T-helper 17 cell (primary cell): ENCODE results near the gene ABCD3. TPM values are rescaled to one million over a fixed set of nuclear protein-coding genes. Genes with fewer than 3 reads are reported as not detected.

ENCODE experiments used
- ATAC-seq: fragments of 150-1000 bp; cut with Tn5 transposase; 2 replicates; pipeline ENCODE4 v1.10.0; 2021; ENCODE audit warnings: mild to moderate bottlenecking, moderate library complexity
- DNase-seq, 3 donors: peaks; one replicate each; pipeline versions ENCODE4 v3.0.0 to v3.0.0-alpha.2; 2020 to 2021
- H3K9me3 ChIP-seq: one replicate; pipeline ENCODE4 v1.7.0; 2013; ENCODE audit warnings: low read length, mild to moderate bottlenecking; ENCODE audit not compliant: control insufficient read depth, poor library complexity, severe bottlenecking
- H3K27ac Mint-ChIP-seq: one replicate; pipeline ENCODE4 v1.8.0; 2022; ENCODE audit warnings: mild to moderate bottlenecking, moderate library complexity, mixed read lengths
- H3K27me3 Mint-ChIP-seq: one replicate; pipeline ENCODE4 v1.8.0; 2022; ENCODE audit warnings: mixed read lengths
- H3K36me3 Mint-ChIP-seq: one replicate; pipeline ENCODE4 v1.8.0; 2022; ENCODE audit warnings: low read depth, mixed read lengths
- H3K4me1 Mint-ChIP-seq: one replicate; pipeline ENCODE4 v1.8.0; 2022; ENCODE audit warnings: mild to moderate bottlenecking, mixed read lengths
- H3K4me3 Mint-ChIP-seq: one replicate; pipeline ENCODE4 v1.8.0; 2022; ENCODE audit warnings: mild to moderate bottlenecking, moderate library complexity, mixed read lengths
- total RNA-seq, 4 donors: library from RNA in 2 of 4; stranded (reverse) in 2 of 4; gene quantifications; one replicate each; pipeline ENCODE4 v1.2.3 and lab custom pipeline; 2022 to 2026

ABCD3 gene
- total RNA-seq, 2 donors from 2014 or later, result 17.1 to 18.1 TPM

- Mint-ChIP-seq H3K36me3 (peaks cover 18% of the 10 kb centered on the region), H3K27me3 (no peaks in the 10 kb centered on the region), H3K4me1 (peaks cover 6% of the 10 kb centered on the region), H3K4me3 (no peak overlapping the region), H3K27ac (no peak overlapping the region)
- H3K9me3 ChIP-seq, result no peaks in the 10 kb centered on the region
- DNase-seq (no peak), ATAC-seq (no peak)
These were observed 78.0 kb downstream of the ABCD3 start for GRCh38 chr1:94496076-94496755.

GRCh38 chr1:94501426-94501825 lies 83.2 kb downstream of the ABCD3 start:
- H3K27ac Mint-ChIP-seq, result no peak overlapping the region
- H3K4me3 Mint-ChIP-seq, result no peak overlapping the region
- ATAC-seq (no peak), DNase-seq (no peak)
- H3K36me3 Mint-ChIP-seq, result peaks cover 29% of the 10 kb centered on the region
- peaks cover 6% of the 10 kb centered on the region for H3K4me1 Mint-ChIP-seq
- H3K27me3 Mint-ChIP-seq, result no peaks in the 10 kb centered on the region
- no peaks in the 10 kb centered on the region for H3K9me3 ChIP-seq

- DNase-seq (no peak), ATAC-seq (no peak)
- H3K9me3 ChIP-seq, result no peaks in the 10 kb centered on the region
- H3K27me3 Mint-ChIP-seq, result no peaks in the 10 kb centered on the region
- peaks cover 6% of the 10 kb centered on the region for H3K4me1 Mint-ChIP-seq
- H3K4me3 Mint-ChIP-seq, result no peak overlapping the region
- peaks cover 29% of the 10 kb centered on the region for H3K36me3 Mint-ChIP-seq
- no peak overlapping the region for H3K27ac Mint-ChIP-seq
These were observed 83.7 kb downstream of the ABCD3 start for GRCh38 chr1:94501935-94502334.

- DNase-seq, result no peak
- no peak overlapping the region for H3K4me3 Mint-ChIP-seq
- peaks cover 6% of the 10 kb centered on the region for H3K4me1 Mint-ChIP-seq
- no peak for ATAC-seq
- H3K9me3 ChIP-seq, result no peaks in the 10 kb centered on the region
- H3K27me3 Mint-ChIP-seq, result no peaks in the 10 kb centered on the region
- H3K27ac Mint-ChIP-seq, result no peak overlapping the region
- H3K36me3 Mint-ChIP-seq, result peaks cover 29% of the 10 kb centered on the region
These were observed 85.0 kb downstream of the ABCD3 start for GRCh38 chr1:94503153-94503552.

GRCh38 chr1:94504601-94505000 lies 86.4 kb downstream of the ABCD3 start:
- H3K27me3 Mint-ChIP-seq, result no peaks in the 10 kb centered on the region
- no peaks in the 10 kb centered on the region for H3K9me3 ChIP-seq
- H3K4me1 Mint-ChIP-seq, result peaks cover 6% of the 10 kb centered on the region
- ATAC-seq (no peak), DNase-seq (no peak)
- H3K27ac Mint-ChIP-seq, result no peak overlapping the region
- peaks cover 24% of the 10 kb centered on the region for H3K36me3 Mint-ChIP-seq
- no peak overlapping the region for H3K4me3 Mint-ChIP-seq

GRCh38 chr1:94512816-94513215 lies 94.6 kb downstream of the ABCD3 start:
- no peak overlapping the region for H3K4me3 Mint-ChIP-seq
- H3K4me1 Mint-ChIP-seq, result no peaks in the 10 kb centered on the region
- H3K27me3 Mint-ChIP-seq, result no peaks in the 10 kb centered on the region
- H3K27ac Mint-ChIP-seq, result no peak overlapping the region
- peaks cover 2% of the 10 kb centered on the region for H3K36me3 Mint-ChIP-seq
- DNase-seq, result no peak
- no peaks in the 10 kb centered on the region for H3K9me3 ChIP-seq
- ATAC-seq, result no peak

GRCh38 chr1:94514095-94514727 lies 96.0 kb downstream of the ABCD3 start:
- ATAC-seq (no peak), DNase-seq (no peak)
- H3K27me3 Mint-ChIP-seq, result no peaks in the 10 kb centered on the region
- H3K27ac Mint-ChIP-seq, result no peak overlapping the region
- no peaks in the 10 kb centered on the region for H3K9me3 ChIP-seq
- H3K4me3 Mint-ChIP-seq, result no peak overlapping the region
- H3K4me1 Mint-ChIP-seq, result no peaks in the 10 kb centered on the region
- peaks cover 2% of the 10 kb centered on the region for H3K36me3 Mint-ChIP-seq

GRCh38 chr1:94515296-94515947 lies 97.2 kb downstream of the ABCD3 start:
- no peaks in the 10 kb centered on the region for H3K4me1 Mint-ChIP-seq
- ATAC-seq (no peak), DNase-seq (no peak)
- peaks cover 2% of the 10 kb centered on the region for H3K36me3 Mint-ChIP-seq
- no peak overlapping the region for H3K4me3 Mint-ChIP-seq
- no peaks in the 10 kb centered on the region for H3K9me3 ChIP-seq
- H3K27me3 Mint-ChIP-seq, result no peaks in the 10 kb centered on the region
- no peak overlapping the region for H3K27ac Mint-ChIP-seq

- H3K27me3 Mint-ChIP-seq, result no peaks in the 10 kb centered on the region
- H3K27ac Mint-ChIP-seq, result no peak overlapping the region
These were observed 101.2 kb downstream of the ABCD3 start for GRCh38 chr1:94519351-94519750.

GRCh38 chr1:94522304-94522703 lies 104.1 kb downstream of the ABCD3 start:
- Mint-ChIP-seq H3K27ac (no peak overlapping the region), H3K4me3 (no peak overlapping the region), H3K36me3 (no peaks in the 10 kb centered on the region), H3K27me3 (no peaks in the 10 kb centered on the region), H3K4me1 (no peaks in the 10 kb centered on the region)
- ATAC-seq, result no peak
- H3K9me3 ChIP-seq, result no peaks in the 10 kb centered on the region
- DNase-seq, result no peak

More at GRCh38 chr1:94519351-94519750, 101.2 kb downstream of the ABCD3 start:
- H3K36me3 Mint-ChIP-seq, result peaks cover 2% of the 10 kb centered on the region
- ATAC-seq, result no peak
- no peaks in the 10 kb centered on the region for H3K4me1 Mint-ChIP-seq
- no peaks in the 10 kb centered on the region for H3K9me3 ChIP-seq
- H3K4me3 Mint-ChIP-seq, result no peak overlapping the region
- DNase-seq, result no peak

- no peak overlapping the region for H3K4me3 Mint-ChIP-seq
- no peaks in the 10 kb centered on the region for H3K36me3 Mint-ChIP-seq
- H3K27ac Mint-ChIP-seq, result no peak overlapping the region
- ATAC-seq (no peak), DNase-seq (no peak)
- no peaks in the 10 kb centered on the region for H3K4me1 Mint-ChIP-seq
- H3K9me3 ChIP-seq, result no peaks in the 10 kb centered on the region
- no peaks in the 10 kb centered on the region for H3K27me3 Mint-ChIP-seq
These were observed 106.3 kb downstream of the ABCD3 start for GRCh38 chr1:94524531-94524930.

GRCh38 chr1:94526152-94526980 lies 108.2 kb downstream of the ABCD3 start:
- DNase-seq (no peak), ATAC-seq (no peak)
- Mint-ChIP-seq H3K27me3 (no peaks in the 10 kb centered on the region), H3K4me3 (no peak overlapping the region), H3K4me1 (peaks cover 2% of the 10 kb centered on the region), H3K36me3 (no peaks in the 10 kb centered on the region), H3K27ac (no peak overlapping the region)
- no peaks in the 10 kb centered on the region for H3K9me3 ChIP-seq

GRCh38 chr1:94527447-94528031 lies 109.3 kb downstream of the ABCD3 start:
- Mint-ChIP-seq H3K4me1 (peaks cover 2% of the 10 kb centered on the region), H3K27ac (no peak overlapping the region), H3K36me3 (no peaks in the 10 kb centered on the region), H3K27me3 (peaks cover 3% of the 10 kb centered on the region), H3K4me3 (no peak overlapping the region)
- H3K9me3 ChIP-seq, result no peaks in the 10 kb centered on the region
- no peak for DNase-seq
- no peak for ATAC-seq
